NB4 (cell line): ENCODE data around the gene SEMA5B.

ENCODE experiments used
- POLR2A ChIP-seq: IDR thresholded peaks from 2 replicates; pipeline ENCODE4 v1.6.1; 2011; ENCODE audit warnings: mild to moderate bottlenecking; ENCODE audit not compliant: insufficient read length; ENCODE audit errors: extremely low read depth
- TF ChIP-seq, protein P1 (sequence below): IDR thresholded peaks from one replicate; pipeline ENCODE4 v1.5.1; 2012; ENCODE audit warnings: low read depth, low read length

DNA sequence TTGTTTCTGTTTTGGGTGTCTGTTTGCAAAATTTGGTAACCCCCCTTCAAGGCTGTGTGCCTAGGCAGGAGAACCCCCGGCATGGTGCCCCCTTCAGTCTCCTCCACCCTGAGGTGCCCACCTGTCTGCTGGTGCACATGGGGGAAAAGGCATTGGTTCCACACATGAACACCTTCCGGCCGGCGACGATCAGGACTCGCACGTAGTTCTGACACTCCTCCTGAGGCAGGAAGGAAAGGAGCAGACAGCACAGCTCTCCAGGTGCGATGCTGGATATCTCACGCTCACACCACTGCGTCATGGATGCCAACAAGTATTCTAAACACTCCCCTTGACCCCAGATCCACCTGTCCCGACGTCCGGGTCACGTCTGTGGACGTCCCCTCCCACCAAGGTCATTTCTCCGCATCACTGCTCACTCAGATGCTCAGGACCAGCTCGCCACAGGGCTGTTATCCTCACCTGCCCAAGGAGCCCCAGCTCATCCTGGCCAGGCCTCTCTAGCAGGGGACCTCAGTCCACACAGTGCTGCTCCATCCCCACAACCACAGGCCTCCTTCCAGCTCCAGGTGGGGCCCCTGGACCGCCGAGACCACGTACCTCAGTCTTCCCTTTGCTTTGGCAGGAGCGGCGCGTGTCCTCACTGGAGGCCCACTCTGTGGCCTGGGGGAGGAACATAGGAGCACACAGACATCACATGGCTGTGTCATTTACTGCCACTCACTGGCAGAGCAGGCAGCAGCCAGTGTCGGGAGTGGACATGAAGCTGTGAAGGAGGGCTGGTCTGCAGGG is 99.0 kb downstream of the SEMA5B start:
- TF ChIP-seq, protein P1, sequence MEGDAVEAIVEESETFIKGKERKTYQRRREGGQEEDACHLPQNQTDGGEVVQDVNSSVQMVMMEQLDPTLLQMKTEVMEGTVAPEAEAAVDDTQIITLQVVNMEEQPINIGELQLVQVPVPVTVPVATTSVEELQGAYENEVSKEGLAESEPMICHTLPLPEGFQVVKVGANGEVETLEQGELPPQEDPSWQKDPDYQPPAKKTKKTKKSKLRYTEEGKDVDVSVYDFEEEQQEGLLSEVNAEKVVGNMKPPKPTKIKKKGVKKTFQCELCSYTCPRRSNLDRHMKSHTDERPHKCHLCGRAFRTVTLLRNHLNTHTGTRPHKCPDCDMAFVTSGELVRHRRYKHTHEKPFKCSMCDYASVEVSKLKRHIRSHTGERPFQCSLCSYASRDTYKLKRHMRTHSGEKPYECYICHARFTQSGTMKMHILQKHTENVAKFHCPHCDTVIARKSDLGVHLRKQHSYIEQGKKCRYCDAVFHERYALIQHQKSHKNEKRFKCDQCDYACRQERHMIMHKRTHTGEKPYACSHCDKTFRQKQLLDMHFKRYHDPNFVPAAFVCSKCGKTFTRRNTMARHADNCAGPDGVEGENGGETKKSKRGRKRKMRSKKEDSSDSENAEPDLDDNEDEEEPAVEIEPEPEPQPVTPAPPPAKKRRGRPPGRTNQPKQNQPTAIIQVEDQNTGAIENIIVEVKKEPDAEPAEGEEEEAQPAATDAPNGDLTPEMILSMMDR, result no peak
- TF ChIP-seq POLR2A, result no peak
